Activated naive CD8-positive, alpha-beta T cell (primary cell): ENCODE measurements around the gene ITGA1.

Source experiments
- H3K27ac Mint-ChIP-seq: one replicate; pipeline ENCODE4 v1.8.0; 2021; ENCODE audit warnings: mixed read lengths
- H3K27me3 Mint-ChIP-seq: one replicate; pipeline ENCODE4 v1.8.0; 2021; ENCODE audit warnings: mixed read lengths
- H3K36me3 Mint-ChIP-seq: one replicate; pipeline ENCODE4 v1.8.0; 2021; ENCODE audit warnings: mixed read lengths
- H3K4me1 Mint-ChIP-seq: one replicate; pipeline ENCODE4 v1.8.0; 2021; ENCODE audit warnings: low read depth, mixed read lengths
- H3K4me3 Mint-ChIP-seq: one replicate; pipeline ENCODE4 v1.8.0; 2021; ENCODE audit warnings: mild to moderate bottlenecking, mixed read lengths
- H3K9me3 Mint-ChIP-seq: one replicate; pipeline ENCODE4 v1.8.0; 2021; ENCODE audit warnings: low read depth, mixed read lengths

ITGA1 gene

DNA sequence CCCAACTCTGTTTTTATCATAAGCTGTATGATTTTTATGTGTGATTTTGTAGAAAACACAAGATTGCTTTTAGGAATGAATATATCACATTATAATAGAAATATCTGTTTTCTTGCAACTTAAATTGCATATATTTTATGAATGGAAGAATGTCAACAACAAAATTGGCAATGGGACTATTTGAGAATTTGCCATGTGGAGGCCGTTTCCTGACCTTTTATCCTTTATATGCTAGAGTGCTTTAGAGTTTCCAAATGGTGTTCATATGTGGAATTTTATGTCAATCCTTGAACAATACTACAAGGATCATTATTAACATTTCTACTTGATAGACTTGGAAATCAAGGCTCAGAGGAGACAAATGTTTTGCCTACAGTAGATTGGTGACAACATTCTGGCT, 34.2 kb downstream of the ITGA1 start:
- Mint-ChIP-seq H3K4me1 (no peaks in the 10 kb centered on the region), H3K27ac (no peak overlapping the region), H3K27me3 (no peaks in the 10 kb centered on the region), H3K4me3 (no peak overlapping the region), H3K9me3 (no peaks in the 10 kb centered on the region), H3K36me3 (peaks cover under 1% of the 10 kb centered on the region)

DNA sequence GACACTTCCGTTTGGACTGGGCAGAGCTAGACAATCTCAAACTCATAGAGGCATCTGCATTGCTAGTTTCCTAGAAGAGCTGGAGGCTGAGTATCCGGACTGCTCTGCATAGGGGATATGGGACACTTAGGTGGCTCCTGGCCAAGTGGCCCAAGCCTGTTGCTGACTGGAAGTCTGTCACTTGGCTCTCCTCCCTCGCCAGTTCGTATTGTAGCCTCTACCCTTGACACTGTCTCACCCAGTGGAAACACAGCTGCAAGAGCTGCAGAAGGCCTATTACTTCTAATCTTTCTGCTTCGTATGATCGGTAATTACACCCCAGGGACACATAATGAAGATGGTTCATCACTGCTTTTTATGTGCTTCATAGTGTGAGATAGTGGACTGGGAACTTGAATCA, 34.7 kb downstream of the ITGA1 start:
- Mint-ChIP-seq H3K27me3 (no peaks in the 10 kb centered on the region), H3K27ac (no peak overlapping the region), H3K9me3 (no peaks in the 10 kb centered on the region), H3K36me3 (peaks cover 5% of the 10 kb centered on the region), H3K4me3 (no peak overlapping the region), H3K4me1 (no peaks in the 10 kb centered on the region)

DNA sequence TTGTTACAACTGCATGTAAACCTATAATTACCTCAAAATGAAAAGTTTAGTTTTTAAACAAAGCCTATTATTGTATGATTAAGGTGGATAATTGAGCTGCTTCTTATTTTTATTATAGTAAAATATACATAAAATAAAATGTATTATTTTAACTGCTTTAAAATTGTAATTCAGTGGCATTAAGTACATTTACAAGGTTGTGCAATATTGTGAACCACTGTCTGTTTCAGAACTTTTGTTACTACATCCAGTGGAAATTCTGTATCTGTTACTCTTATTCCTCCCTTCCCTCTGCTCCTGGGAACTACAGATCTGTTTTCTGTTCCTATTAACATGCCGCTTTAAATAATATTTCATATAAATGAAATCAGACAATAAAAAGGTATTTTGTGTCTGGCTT, 37.1 kb downstream of the ITGA1 start:
- Mint-ChIP-seq H3K27me3 (no peaks in the 10 kb centered on the region), H3K4me1 (no peaks in the 10 kb centered on the region), H3K4me3 (no peak overlapping the region)

GRCh38 chr5:52825826-52826225, 38.1 kb downstream of the ITGA1 start:
- H3K36me3 Mint-ChIP-seq, result peaks cover 9% of the 10 kb centered on the region
- no peaks in the 10 kb centered on the region for H3K9me3 Mint-ChIP-seq
- no peaks in the 10 kb centered on the region for H3K27me3 Mint-ChIP-seq
- H3K4me1 Mint-ChIP-seq, result no peaks in the 10 kb centered on the region
- no peak overlapping the region for H3K27ac Mint-ChIP-seq
- H3K4me3 Mint-ChIP-seq, result no peak overlapping the region

More for the DNA sequence above, 37.1 kb downstream of the ITGA1 start:
- Mint-ChIP-seq H3K36me3 (peaks cover 9% of the 10 kb centered on the region), H3K9me3 (no peaks in the 10 kb centered on the region), H3K27ac (no peak overlapping the region)

- Mint-ChIP-seq H3K9me3 (no peaks in the 10 kb centered on the region), H3K4me1 (no peaks in the 10 kb centered on the region), H3K36me3 (peaks cover 9% of the 10 kb centered on the region), H3K4me3 (no peak overlapping the region), H3K27me3 (no peaks in the 10 kb centered on the region), H3K27ac (no peak overlapping the region)
Observed at GRCh38 chr5:52827815-52828214, 40.1 kb downstream of the ITGA1 start.

- Mint-ChIP-seq H3K9me3 (no peaks in the 10 kb centered on the region), H3K36me3 (peaks cover 9% of the 10 kb centered on the region), H3K27me3 (no peaks in the 10 kb centered on the region), H3K4me1 (no peaks in the 10 kb centered on the region), H3K4me3 (no peak overlapping the region), H3K27ac (no peak overlapping the region)
Observed at GRCh38 chr5:52829664-52830063, 41.9 kb downstream of the ITGA1 start.

DNA sequence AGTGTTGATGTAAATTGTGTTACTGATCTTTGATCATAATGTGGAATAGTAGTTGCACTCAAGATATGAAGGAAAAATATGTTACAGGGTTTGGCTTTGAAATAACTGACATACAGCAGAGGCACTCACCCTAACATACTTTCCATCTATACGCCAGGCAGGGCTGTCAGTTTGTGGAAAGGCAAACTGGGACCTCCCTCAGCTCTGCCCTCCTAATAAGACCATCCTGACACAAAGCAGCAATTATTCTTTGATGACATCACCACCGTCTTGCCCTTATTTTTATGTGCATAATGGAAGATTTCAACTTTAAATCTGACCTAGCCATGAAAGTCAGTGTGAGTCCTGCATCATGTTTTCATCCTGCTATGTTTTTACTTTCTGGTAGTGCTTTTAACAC, 42.9 kb downstream of the ITGA1 start:
- Mint-ChIP-seq H3K4me3 (no peak overlapping the region), H3K27me3 (no peaks in the 10 kb centered on the region), H3K4me1 (no peaks in the 10 kb centered on the region), H3K27ac (no peak overlapping the region), H3K9me3 (no peaks in the 10 kb centered on the region), H3K36me3 (peaks cover 9% of the 10 kb centered on the region)

GRCh38 chr5:52831786-52832511, 44.2 kb downstream of the ITGA1 start:
- Mint-ChIP-seq H3K4me1 (no peaks in the 10 kb centered on the region), H3K36me3 (peaks cover 8% of the 10 kb centered on the region), H3K27ac (no peak overlapping the region), H3K27me3 (no peaks in the 10 kb centered on the region), H3K4me3 (no peak overlapping the region), H3K9me3 (no peaks in the 10 kb centered on the region)

DNA sequence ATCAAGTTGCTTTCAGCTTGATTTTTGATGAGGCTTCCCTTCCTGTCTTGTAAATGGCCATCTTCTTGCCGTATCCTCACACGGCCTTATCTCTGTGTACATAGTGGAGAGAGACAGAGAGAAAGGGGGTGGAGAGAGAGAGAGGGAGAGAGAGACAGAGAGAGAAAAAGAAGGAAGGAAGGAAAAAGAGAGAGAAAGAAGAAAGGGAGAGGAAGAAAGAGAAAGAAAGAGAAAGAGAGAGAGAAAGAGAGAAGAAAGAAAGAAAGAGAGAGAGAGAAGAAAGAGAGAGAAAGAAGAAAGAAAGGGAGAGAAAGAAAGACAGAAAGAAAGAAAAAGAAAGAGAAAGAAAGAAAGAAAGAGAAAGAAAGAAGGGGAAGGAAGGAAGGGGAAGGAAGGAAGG, 46.6 kb downstream of the ITGA1 start:
- Mint-ChIP-seq H3K27ac (no peak overlapping the region), H3K4me3 (no peak overlapping the region), H3K9me3 (no peaks in the 10 kb centered on the region), H3K27me3 (no peaks in the 10 kb centered on the region), H3K4me1 (no peaks in the 10 kb centered on the region), H3K36me3 (no peaks in the 10 kb centered on the region)

- H3K4me3 Mint-ChIP-seq, result no peak overlapping the region
- H3K36me3 Mint-ChIP-seq, result no peaks in the 10 kb centered on the region
- no peaks in the 10 kb centered on the region for H3K9me3 Mint-ChIP-seq
- H3K27me3 Mint-ChIP-seq, result no peaks in the 10 kb centered on the region
- H3K27ac Mint-ChIP-seq, result no peak overlapping the region
- no peaks in the 10 kb centered on the region for H3K4me1 Mint-ChIP-seq
Observed at GRCh38 chr5:52837068-52837467, 49.4 kb downstream of the ITGA1 start.

DNA sequence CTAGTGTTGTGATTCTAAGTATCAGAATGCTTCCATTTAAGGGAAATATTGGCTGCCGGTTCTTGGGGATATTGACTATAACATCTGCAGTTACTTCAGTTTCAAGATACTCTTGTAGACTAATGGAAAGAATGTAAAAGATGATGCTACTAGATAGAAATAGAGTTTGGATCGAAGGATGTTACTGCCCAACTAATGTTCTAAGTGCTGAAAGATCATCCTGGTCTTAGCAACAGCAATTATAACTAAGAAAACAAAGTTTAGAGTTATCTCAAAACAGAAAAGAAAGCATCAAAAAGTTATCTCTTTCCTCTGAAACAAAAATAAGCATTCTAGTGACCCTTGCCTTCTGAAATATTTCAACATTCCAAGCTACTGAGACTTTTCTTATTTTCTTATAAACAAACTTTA, 49.9 kb downstream of the ITGA1 start:
- Mint-ChIP-seq H3K36me3 (no peaks in the 10 kb centered on the region), H3K27ac (no peak overlapping the region), H3K4me1 (no peaks in the 10 kb centered on the region), H3K9me3 (no peaks in the 10 kb centered on the region), H3K27me3 (no peaks in the 10 kb centered on the region), H3K4me3 (no peak overlapping the region)

DNA sequence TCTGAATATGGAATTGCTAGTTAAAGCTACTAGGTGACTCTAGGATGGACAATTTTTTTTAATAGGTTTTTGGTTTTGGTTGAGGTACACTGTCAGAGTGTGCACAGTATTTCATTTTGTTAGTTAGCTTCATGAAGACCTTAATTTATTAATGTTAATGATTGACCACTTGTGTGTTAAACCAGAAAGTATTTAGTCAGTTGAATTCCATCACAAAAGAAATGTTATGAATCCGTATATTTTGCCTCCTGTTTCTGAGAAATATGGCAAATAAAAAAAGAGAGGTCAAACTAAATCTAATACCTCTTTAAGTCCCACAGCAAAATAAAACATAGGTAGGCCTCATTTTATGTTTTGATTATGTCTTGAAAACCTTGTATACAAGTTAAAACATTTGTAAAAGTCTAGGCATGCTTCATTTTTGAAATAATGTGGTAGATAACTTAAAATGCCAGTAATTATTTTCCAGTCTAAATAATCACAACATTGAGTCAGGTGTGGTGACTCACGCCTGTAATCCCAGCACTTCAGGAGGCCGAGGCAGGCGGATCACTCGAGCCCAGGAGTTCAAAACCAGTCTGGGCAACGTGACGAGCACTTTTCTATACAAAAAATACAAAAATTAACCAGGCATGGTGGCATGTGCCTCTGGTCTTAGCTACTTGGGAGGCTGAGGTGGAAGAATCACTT, 50.8 kb downstream of the ITGA1 start:
- H3K27me3 Mint-ChIP-seq, result no peaks in the 10 kb centered on the region
- no peaks in the 10 kb centered on the region for H3K36me3 Mint-ChIP-seq
- no peaks in the 10 kb centered on the region for H3K4me1 Mint-ChIP-seq
- no peaks in the 10 kb centered on the region for H3K9me3 Mint-ChIP-seq
- H3K27ac Mint-ChIP-seq, result no peak overlapping the region
- H3K4me3 Mint-ChIP-seq, result no peak overlapping the region

DNA sequence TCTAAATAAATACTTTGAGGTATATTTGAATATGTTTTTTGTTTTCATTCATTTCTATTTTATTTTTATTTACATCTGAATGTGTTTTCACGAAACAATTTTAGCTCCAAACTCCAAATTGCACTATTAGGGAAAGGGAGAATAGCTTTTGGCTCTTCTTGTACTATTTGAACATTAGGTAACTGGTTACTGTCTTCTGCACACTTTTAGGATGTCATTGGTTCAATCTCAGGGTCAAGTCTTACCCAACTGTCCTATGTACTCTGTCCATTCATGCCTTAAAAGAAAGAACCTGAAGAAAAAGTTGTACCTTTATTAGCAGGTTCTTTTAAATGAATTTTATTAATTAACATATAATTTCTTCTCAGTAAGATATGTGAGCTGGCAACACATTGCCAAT, 51.6 kb downstream of the ITGA1 start:
- Mint-ChIP-seq H3K9me3 (no peaks in the 10 kb centered on the region), H3K4me3 (no peak overlapping the region), H3K4me1 (peaks cover 3% of the 10 kb centered on the region), H3K36me3 (no peaks in the 10 kb centered on the region), H3K27ac (no peak overlapping the region), H3K27me3 (no peaks in the 10 kb centered on the region)

- H3K27ac Mint-ChIP-seq, result no peak overlapping the region
- H3K9me3 Mint-ChIP-seq, result no peaks in the 10 kb centered on the region
- H3K27me3 Mint-ChIP-seq, result no peaks in the 10 kb centered on the region
- peaks cover 8% of the 10 kb centered on the region for H3K4me1 Mint-ChIP-seq
- no peak overlapping the region for H3K4me3 Mint-ChIP-seq
- no peaks in the 10 kb centered on the region for H3K36me3 Mint-ChIP-seq
Observed at GRCh38 chr5:52840277-52841050, 52.7 kb downstream of the ITGA1 start.

GRCh38 chr5:52841114-52841513, 53.4 kb downstream of the ITGA1 start:
- Mint-ChIP-seq H3K27ac (no peak overlapping the region), H3K36me3 (no peaks in the 10 kb centered on the region), H3K4me1 (peaks cover 12% of the 10 kb centered on the region), H3K9me3 (no peaks in the 10 kb centered on the region), H3K27me3 (no peaks in the 10 kb centered on the region), H3K4me3 (no peak overlapping the region)
